NCI-H1105 (cell line): ENCODE results near the gene F11R.
"Not testable (repeated sequence)": the region's sequence is repeated elsewhere in the genome, so short reads cannot be mapped to it uniquely, and the experiment has no call there.

Experiments used
- DNase-seq: peaks from one replicate; lab custom pipeline; 2025; lab: John Stamatoyannopoulos, UW

Gene F11R

GRCh38 chr1:161044535-161044907 lies 23.6 kb upstream of the F11R start:
- no peak for DNase-seq

DNA sequence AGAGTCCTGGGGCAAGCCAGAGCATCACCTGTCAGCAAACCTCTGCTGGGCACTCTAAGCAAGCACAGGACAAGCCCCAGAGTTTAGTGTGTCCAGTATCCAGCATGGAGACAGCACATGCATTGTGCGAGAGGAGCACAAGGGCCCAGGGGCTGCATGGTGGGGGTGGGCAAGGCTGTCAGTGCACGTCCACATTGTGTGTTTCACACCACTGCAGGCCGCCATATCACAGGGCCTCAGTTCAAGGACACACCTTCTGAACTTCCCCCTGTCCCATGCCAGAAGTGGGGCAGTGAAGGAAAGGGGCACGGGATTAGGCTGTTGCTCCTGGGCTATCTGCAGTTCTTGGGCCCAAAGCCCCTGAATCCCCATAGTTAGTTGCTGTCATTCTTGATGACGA lies 18.6 kb upstream of the F11R start:
- no peak for DNase-seq

GRCh38 chr1:161039154-161039545 lies 18.2 kb upstream of the F11R start:
- DNase-seq = no peak

GRCh38 chr1:161038523-161039153 lies 17.7 kb upstream of the F11R start, which contains the start of gene TSTD1:
TSS of gene TSTD1 (minus strand) at chr1:161038964. CDS start at chr1:161038889, 75 bp downstream.
- DNase-seq = peak; percentile 80

- DNase-seq = peak; percentile 38
Measured at GRCh38 chr1:161037661-161038522, 16.9 kb upstream of the F11R start.

DNA sequence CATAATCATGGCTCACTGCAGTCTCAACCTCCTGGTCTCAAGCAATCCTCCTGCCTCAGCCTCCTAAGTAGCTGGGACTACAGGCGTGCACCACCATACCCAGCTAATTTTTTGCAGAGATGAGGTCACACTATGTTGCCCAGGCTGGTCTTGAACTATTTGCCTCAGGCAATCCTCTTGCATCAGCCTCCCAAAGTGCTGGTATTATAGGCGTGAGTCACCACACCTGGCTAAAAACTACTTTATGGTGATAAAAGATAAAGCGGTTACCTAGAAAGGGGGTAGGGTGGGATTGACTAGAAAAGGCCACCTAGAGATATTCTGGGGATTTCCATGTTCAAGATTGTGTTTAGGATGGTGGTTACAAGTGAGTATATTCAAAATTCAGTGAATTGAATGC lies 12.8 kb upstream of the F11R start:
- DNase-seq = no peak

DNA sequence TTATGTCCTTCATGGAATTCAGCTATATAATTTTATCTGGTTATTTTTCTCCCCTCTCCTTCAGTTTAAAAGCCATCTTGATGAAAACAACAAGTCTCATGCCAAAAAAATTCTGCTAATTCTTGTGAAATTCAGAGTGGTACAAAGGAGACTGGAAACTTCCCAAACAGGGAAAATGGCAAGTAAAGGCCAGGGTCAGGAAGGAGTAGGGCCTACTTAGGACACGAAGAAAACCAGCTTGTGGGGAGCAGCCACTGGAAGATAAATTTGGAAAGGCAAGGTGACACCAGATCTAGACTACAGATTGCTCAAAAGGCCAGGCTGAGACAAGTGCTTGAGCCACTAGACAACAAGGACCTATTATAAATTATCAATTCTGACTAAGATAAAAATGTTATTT lies 11.5 kb upstream of the F11R start:
- DNase-seq = no peak

DNA sequence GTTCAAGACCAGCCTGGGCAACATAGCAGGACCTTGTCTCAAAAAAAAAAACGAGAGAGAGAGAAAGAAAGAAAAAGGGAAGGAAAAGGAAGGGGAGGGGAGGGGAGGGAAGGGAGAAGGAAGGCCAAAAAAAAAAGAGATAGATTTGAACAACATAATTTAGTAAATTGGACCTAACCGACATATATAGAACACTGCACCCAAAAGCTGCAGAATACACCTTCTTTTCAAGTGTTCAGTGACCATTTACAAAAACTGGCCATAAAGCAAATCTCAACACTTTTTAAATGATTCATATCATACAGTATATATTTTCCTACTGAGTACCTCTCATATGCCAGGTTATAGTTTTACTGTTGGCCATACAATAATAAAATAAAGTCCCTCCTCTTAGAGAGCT lies 10.9 kb upstream of the F11R start:
- DNase-seq = no peak

DNA sequence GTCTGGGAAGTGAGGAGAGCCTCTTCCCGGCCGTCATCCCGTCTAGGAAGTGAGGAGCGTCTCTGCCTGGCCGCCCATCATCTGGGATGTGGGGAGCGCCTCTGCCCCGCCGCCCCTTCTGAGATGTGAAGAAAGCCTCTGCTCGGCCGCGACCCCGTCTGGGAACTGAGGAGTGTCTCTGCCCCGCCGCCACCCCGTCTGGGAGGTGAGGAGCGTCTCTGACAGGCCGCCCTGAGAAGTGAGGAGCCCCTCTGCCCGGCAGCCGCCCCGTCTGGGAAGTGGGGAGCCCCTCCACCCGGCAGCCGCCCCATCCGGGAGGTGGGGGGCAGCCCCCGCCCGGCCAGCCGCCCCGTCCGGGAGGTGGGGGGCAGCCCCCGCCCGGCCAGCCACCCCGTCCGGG lies 8.5 kb upstream of the F11R start:
- not testable (repeated sequence) for DNase-seq

DNA sequence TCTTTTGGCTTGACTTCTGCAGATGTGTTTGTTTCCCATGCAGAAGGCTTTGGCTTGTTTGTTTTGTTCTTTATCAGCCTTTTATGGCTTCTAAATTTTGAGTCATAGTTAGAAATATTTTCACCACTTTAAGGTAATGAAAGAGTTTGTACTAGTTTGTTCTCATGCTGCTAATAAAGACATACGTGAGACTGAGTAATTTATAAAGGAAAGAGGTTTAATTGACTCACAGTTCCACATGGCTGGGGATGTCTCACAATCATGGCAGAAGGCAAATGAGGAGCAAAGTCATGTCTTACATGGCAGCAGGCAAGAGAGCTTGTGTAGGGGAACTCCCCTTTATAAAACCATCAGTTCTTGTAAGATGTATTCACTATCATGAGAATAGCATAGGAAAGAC lies 6.0 kb upstream of the F11R start:
- DNase-seq = not testable (repeated sequence)

DNA sequence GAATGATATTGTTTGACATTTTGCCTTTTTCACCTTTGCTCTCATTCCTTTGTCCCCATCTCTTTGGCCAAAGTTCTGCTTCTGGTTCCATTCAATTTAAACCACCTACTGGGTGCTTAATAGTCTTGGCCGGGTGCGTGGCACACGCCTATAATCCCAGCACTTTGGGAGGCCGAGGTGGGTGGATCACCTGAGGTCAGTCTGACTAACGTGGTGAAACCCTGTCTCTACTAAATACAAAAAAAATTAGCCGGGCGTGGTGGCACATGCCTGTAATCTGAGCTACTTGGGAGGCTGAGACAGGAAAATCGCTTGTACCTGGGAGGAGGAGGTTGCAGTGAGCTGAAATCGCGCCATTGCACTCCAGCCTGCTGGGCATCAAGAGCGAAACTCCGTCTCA lies 1.5 kb upstream of the F11R start:
- DNase-seq = not testable (repeated sequence)

- DNase-seq = no peak
Measured at GRCh38 chr1:161021970-161022353, 1.0 kb upstream of the F11R start.

- peak; percentile 99 for DNase-seq
Measured at GRCh38 chr1:161021165-161021969, 415 bp upstream of the F11R start.

DNA sequence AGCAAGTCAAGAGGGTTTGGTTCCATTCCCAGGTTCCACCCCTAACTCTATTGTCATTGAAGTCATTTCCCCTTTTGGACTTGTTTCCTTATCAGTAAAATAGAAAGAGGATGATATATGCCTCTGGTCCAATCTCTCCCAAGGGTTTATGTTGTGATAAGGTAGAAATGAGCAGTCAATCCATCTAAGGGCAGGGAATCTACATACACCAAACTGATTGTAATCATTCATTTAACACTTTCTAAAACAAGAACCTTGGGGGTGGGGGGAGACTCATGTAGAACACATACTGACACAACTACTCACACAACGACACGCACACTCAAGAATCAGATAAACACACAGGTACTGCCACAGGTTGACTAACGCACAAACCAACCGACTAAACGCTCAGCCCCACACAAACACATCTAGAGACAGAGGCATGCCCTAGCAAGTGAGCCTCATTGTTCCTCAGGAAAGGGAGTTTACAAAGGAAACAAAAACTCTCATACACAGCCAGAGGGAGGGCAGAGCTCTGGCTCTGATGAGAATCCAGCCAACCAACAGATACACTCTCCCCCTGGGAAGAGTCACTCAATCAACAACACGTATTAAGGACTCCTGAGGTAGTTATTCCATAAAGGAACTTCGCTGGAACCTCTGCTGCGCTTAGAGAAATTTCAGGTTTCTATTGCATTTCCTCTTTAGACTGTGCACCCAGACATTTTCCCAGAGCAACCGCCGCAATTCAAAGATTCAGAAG lies 1.0 kb downstream of the F11R start:
- DNase-seq = peak; percentile 61

- DNase-seq = not testable (repeated sequence)
Measured at GRCh38 chr1:161019111-161019660, 1.8 kb downstream of the F11R start.

- DNase-seq = no peak
Measured at GRCh38 chr1:161018631-161018930, 2.4 kb downstream of the F11R start.

DNA sequence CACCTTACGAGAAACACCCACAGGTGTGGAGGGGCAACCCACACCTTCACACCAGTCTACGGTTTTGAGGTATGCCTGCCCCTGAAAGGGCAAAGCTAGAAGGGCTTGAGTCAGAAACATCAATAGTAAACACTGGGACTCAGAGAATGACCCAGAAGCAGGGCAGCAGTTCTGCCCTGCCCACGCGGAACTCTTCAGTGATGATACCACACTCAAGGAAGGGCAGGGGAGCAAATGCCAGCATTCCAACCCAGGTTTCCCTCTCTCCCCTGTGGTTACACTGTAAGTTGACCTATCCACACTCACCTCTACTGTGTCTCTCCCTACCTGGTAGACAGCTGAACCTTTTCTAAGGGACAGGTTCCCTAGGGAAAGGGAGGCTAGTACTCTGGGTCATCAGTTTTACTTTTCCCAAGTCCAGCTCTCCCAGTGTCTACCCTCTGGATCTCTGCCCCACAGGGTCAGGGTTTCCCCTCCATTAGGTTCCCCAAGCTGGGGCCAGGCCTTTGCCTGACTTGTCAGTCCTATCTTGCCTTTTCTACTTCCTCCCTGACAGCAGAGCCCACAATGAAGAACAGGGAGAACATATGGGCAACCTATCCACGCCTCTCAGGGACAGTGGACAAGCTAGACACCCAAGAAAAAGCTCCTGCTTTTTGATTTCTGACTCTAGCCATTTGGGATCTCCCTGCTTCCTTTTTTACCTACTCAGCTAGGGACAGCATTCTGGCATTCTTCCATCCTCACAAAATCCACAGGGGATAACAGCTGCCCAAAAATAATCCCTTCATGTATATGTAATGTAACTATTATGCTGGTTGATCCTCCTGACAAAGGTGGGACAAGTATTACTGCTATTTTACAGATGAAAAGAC lies 3.0 kb downstream of the F11R start:
- DNase-seq = no peak

DNA sequence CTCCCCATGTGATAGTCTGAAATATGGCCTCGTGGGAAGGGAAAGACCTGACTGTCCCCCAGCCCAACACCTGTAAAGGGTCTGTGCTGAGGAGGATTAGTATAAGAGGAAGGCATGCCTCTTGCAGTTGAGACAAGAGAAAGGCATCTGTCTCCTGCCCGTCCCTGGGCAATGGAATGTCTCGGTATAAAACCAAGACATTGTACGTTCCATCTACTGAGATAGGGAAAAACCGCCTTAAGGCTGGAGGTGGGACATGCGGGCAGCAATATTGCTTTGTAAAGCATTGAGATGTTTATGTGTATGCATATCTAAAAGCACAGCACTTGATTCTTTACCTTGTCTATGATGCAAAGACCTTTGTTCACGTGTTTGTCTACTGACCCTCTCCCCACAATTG lies 3.8 kb downstream of the F11R start:
- not testable (repeated sequence) for DNase-seq

- DNase-seq = not testable (repeated sequence)
Measured at GRCh38 chr1:161016683-161017082, 4.3 kb downstream of the F11R start.

DNA sequence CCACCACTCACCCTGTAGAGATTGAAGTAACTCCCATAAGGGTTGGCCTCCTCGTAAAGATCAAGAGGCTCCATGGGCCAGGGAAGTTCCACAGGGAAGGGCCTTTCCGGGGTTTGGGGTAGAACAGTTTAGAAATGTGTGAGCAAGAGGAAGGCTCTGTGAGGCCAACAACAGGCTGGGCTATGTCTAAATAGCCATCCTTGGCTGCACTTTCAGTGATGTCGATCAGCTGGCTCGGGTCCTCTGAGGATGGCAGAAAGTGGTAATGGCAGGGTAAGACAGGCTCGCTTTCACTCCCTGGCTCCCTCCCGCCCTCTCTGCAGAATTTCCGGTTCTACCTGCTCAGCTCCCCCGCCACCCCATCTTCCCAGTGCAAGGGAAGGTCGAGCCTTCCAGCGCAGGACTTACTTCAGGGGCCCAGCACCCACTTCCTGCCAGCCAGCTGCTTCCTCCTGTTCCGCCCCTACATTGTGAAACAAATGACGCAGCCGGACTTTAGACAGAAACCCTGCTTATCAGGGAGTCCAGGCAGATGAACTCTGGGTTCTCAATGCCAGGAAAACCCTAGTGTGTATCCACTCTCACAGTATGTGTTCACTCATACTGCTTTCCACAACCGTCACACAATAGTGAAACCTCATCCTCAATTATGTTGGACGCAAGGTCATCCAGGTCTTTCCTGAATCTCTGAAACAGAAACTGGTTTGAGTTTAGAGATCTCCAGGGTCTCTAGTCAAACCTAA lies 7.3 kb downstream of the F11R start:
- DNase-seq = no peak
